Pancreas (tissue), 10 donors: ENCODE data around the gene ATP13A1. TPM values are rescaled to one million over a fixed set of nuclear protein-coding genes. Genes with fewer than 3 reads are reported as not detected.

ENCODE experiments used
- ATAC-seq, 4 donors: fragments of 200-7000 bp; cut with Tn5 transposase; one replicate each; pipeline versions ENCODE4 v1.8.0 to v1.9.1; 2020; ENCODE audit warnings: mild to moderate bottlenecking in 4 of 4, moderate library complexity in 4 of 4
- DNase-seq, 6 donors: peaks; one replicate each; pipeline ENCODE4 v3.0.0-alpha.2; 2020
- FAIRE-seq: peaks from 2 replicates; lab custom pipeline; 2012; peaks lifted over from hg19 to GRCh38; lab: Jason Lieb, UNC
- H3K27ac ChIP-seq, 4 donors: fragments of 200-600 bp; sonication (generic); 1 replicate in 3 of 4; 2 replicates in 1 of 4; pipeline versions ENCODE4 v1.5.0 to v1.8.0; 2020
- H3K27me3 ChIP-seq, 4 donors: fragments of 200-600 bp; one replicate each; pipeline ENCODE4 v1.8.0; 2021
- H3K36me3 ChIP-seq, 3 donors: fragments of 200-600 bp; sonication (generic) in 1 of 3; one replicate each; pipeline versions ENCODE4 v1.5.0 to v1.8.0; 2020 to 2021
- H3K4me1 ChIP-seq, 3 donors: fragments of 200-600 bp; one replicate each; pipeline ENCODE4 v1.8.0; 2021
- H3K4me3 ChIP-seq, 4 donors: fragments of 200-600 bp; sonication (generic) in 2 of 4; one replicate each; pipeline versions ENCODE4 v1.5.0 to v1.8.0; 2020 to 2021
- H3K9me3 ChIP-seq, 4 donors: fragments of 200-600 bp; one replicate each; pipeline ENCODE4 v1.8.0; 2021
- CTCF ChIP-seq, 4 donors: fragments of 200-600 bp; sonication (generic) in 3 of 4; IDR thresholded peaks; one replicate each; pipeline versions ENCODE4 v1.5.0 to v1.8.0; 2021; ENCODE audit warnings: antibody characterized with exemption in 4 of 4
- WGBS, 2 donors: extraction: QIAGEN DNeasy Blood & Tissue Kit; methylation state at CpG; one replicate each; pipeline ENCODE4 v1.1.7; 2013; 5-methylcytosine and 5-hydroxymethylcytosine counted together
- intact Hi-C, 3 donors: fragments of 100-400 bp; cut with DNase I; formaldehyde crosslinking; loops; one replicate each; pipeline versions ENCODE4 v1.11.1 to v1.14.2; 2022
- polyA plus RNA-seq, 2 donors: library from polyadenylated mRNA; stranded (reverse); fragments of 200-250 nt; gene quantifications; one replicate each; pipeline ENCODE4 v1.2.3, GENCODE V29; 2013
- total RNA-seq, 6 donors: library from RNA; stranded (reverse); fragmentation: NEBNext Ultra II Directional in 4 of 6; extraction: Animal tissue kit (Norgen Biotek cat#: 25700) in 4 of 6; gene quantifications; one replicate each; pipeline versions ENCODE4 v1.2.1 to v1.2.4, GENCODE V29; 2021 to 2023
- donor health status: healthy with polysubstance abuse.
- donor health status: DM: no; HTN: no; CAD: no; lungs with moderate emphysema.
- donor health status: DM: no; HTN: no; CAD: no.
- donor health status: control.
- donor health status: control.
- donor health status: Bipolar disorder and iron deficiency.
- donor health status: DM: yes; HTN: yes; CAD: no.
- donor health status: DM: no; HTN: no; CAD: no.
- donor health status: DM: no; HTN: no; CAD: no.
- donor health status: DM: yes; HTN: yes; CAD: no.

ATP13A1 gene
- total and polyA plus RNA-seq, 8 donors: 24.9 to 77.3 (median 36.1) TPM

GRCh38 chr19:19642506-19643157 is 20.8 kb downstream of the ATP13A1 start:
- peak overlapping the region in 2 of 4 donors; percentile 47 to 69 for H3K27ac ChIP-seq
- no peak for TF ChIP-seq CTCF (IDR thresholded peaks at IDR 0.05)
- peaks cover 0 to 21% (median 15%) of the 10 kb centered on the region in 3 donors for H3K36me3 ChIP-seq
- 20 to 33% methylated on average over 16 of the region's 16 CpGs for WGBS, 2 donors
- H3K4me3 ChIP-seq: peak overlapping the region; percentile 30 to 87 (median 80)
- intact Hi-C loops: loop anchor here in 1 of 3 donors (5.0 kb wide), 1 partner anchor 110 kb away; no protein-coding TSS in a partner anchor
- DNase-seq (no peak), ATAC-seq (peak in 3 of 4 donors; percentile 7 to 22 (median 9)), FAIRE-seq (no peak)
- no peaks in the 10 kb centered on the region for H3K4me1 ChIP-seq
- H3K9me3 ChIP-seq: no peaks in the 10 kb centered on the region
- no peaks in the 10 kb centered on the region for H3K27me3 ChIP-seq

GRCh38 chr19:19637523-19638251 is 25.8 kb downstream of the ATP13A1 start:
- Histone ChIP-seq H3K4me3 (no peak overlapping the region), H3K36me3 (no peaks in the 10 kb centered on the region)
- intact Hi-C loops: loop anchor here in 1 of 3 donors (10.0 kb wide), 1 partner anchor 93 kb away; no protein-coding TSS in a partner anchor

GRCh38 chr19:19637186-19637522 is 26.3 kb downstream of the ATP13A1 start:
- ATAC-seq: no peak
- no peak for FAIRE-seq
- 77 to 87% methylated on average over 26 to 27 of the region's 27 CpGs for WGBS, 2 donors

More at GRCh38 chr19:19637523-19638251, 25.8 kb downstream of the ATP13A1 start:
- Histone ChIP-seq H3K4me1 (no peaks in the 10 kb centered on the region), H3K27ac (no peak overlapping the region), H3K9me3 (no peaks in the 10 kb centered on the region), H3K27me3 (no peaks in the 10 kb centered on the region)
- no peak for TF ChIP-seq CTCF (IDR thresholded peaks at IDR 0.05)
- ATAC-seq (peak in 1 of 4 donors; percentile 70), FAIRE-seq (no peak), DNase-seq (peak in 1 of 6 donors; percentile 79)
- WGBS, 2 donors: 80 to 86% methylated on average over 39 to 53 of the region's 53 CpGs

GRCh38 chr19:19636573-19637185 is 26.8 kb downstream of the ATP13A1 start:
- Histone ChIP-seq H3K27me3 (no peaks in the 10 kb centered on the region), H3K27ac (no peak overlapping the region), H3K9me3 (no peaks in the 10 kb centered on the region), H3K36me3 (no peaks in the 10 kb centered on the region), H3K4me3 (no peak overlapping the region), H3K4me1 (no peaks in the 10 kb centered on the region)
- intact Hi-C loops: loop anchor here in 1 of 3 donors (10.0 kb wide), 1 partner anchor 92 kb away; no protein-coding TSS in a partner anchor
- DNase-seq (no peak), FAIRE-seq (no peak), ATAC-seq (no peak)
- no peak for TF ChIP-seq CTCF (IDR thresholded peaks at IDR 0.05)
- 97 to 100% methylated on average over 9 of the region's 9 CpGs for WGBS, 2 donors

More at GRCh38 chr19:19637186-19637522, 26.3 kb downstream of the ATP13A1 start:
- intact Hi-C loops: loop anchor here in 1 of 3 donors (10.0 kb wide), 1 partner anchor 92 kb away; no protein-coding TSS in a partner anchor
- H3K4me1 ChIP-seq: no peaks in the 10 kb centered on the region
- no peak for TF ChIP-seq CTCF (IDR thresholded peaks at IDR 0.05)
- H3K27ac ChIP-seq: no peak overlapping the region
- H3K9me3 ChIP-seq: no peaks in the 10 kb centered on the region
- no peak overlapping the region for H3K4me3 ChIP-seq
- H3K36me3 ChIP-seq: no peaks in the 10 kb centered on the region
- no peaks in the 10 kb centered on the region for H3K27me3 ChIP-seq
- DNase-seq: no peak
